Femur (tissue), 1 donor: ENCODE measurements around the gene ZIK1.

ENCODE experiments used
- DNase-seq: peaks from one replicate; pipeline ENCODE4 v3.0.0-alpha.2; 2017

The ZIK1 gene

GRCh38 chr19:57583521-57584416, at the start of gene ZIK1:
ZIK1 (plus strand) TSS chr19:57584145; CDS start chr19:57584357, 212 bp downstream.
- peak; percentile 95 for DNase-seq

DNA sequence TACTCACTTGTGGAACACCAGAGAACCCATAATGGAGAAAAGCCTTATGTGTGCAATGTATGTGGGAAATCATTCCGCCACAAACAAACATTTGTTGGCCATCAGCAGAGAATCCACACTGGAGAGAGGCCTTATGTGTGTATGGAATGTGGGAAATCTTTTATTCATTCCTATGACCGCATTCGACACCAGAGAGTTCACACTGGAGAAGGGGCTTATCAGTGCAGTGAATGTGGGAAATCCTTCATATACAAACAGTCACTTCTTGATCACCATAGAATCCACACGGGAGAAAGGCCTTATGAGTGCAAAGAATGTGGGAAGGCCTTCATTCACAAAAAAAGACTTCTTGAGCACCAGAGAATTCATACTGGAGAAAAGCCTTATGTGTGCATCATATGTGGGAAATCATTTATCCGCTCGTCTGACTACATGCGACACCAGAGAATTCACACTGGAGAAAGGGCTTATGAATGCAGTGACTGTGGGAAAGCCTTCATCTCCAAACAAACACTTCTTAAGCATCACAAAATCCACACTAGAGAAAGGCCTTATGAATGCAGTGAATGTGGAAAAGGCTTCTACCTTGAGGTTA, 45.9 kb upstream of the ZIK1 start:
- no peak for DNase-seq

- no peak for DNase-seq
Measured at GRCh38 chr19:57546513-57546912, 37.4 kb upstream of the ZIK1 start.

- no peak for DNase-seq
Measured at GRCh38 chr19:57552432-57552831, 31.5 kb upstream of the ZIK1 start.

DNA sequence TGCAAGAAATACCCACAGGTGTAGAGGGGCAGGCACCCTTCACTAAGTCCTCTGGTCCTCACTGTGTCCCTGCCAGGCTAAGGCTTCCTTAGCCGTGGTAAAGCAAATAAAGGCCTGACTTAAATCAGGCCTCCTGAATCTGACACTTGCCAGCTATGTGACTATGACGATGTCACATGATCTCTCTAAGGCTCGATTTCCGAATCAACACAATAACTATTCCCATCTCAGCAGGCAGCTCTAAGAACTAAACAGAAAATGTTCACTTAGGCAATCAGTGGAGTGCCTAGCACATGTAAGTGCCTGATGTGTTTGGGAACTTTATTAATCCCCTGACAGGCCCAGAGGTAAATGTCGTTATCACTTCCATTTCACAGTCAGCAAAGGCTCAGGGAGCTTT, 26.3 kb upstream of the ZIK1 start:
- no peak for DNase-seq

DNA sequence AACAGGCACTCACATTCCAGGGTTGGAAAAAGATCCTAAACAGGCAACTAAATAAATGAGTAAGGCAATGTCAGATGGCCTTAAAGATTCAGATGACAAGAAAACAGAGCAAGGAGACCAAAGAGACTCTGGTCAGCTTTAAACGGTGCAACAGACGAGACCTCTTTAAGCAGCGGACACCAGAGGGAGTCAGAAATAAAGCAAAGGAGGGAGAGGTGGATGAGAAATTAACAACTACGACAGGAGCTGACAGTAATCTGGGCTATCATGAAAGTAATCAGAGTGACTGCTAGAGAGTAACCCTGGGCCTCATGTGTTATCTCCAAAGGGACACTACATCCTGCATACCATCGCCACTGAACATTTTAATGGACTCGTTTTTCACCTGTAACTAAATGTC, 25.4 kb upstream of the ZIK1 start:
- DNase-seq = no peak

DNA sequence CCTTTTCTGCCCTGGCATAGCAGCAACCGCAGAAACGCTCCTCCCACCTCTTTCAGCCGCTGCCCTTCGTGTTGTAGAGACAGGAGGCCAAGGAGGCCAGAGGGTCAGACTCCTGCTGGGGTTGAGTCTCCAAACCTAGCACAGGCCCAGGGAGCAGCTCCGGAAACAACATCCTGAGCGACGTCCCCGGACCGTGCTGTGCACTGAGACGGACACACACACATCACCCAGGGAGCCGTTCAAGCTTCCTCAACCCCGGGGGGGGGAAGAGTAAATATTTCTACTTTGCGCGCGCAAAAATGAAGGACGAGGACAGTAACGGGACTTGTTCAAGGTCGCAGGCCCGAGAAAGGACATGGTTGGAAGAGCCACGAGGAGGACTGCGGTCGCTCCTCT, 24.9 kb upstream of the ZIK1 start:
- peak; percentile 38 for DNase-seq

DNA sequence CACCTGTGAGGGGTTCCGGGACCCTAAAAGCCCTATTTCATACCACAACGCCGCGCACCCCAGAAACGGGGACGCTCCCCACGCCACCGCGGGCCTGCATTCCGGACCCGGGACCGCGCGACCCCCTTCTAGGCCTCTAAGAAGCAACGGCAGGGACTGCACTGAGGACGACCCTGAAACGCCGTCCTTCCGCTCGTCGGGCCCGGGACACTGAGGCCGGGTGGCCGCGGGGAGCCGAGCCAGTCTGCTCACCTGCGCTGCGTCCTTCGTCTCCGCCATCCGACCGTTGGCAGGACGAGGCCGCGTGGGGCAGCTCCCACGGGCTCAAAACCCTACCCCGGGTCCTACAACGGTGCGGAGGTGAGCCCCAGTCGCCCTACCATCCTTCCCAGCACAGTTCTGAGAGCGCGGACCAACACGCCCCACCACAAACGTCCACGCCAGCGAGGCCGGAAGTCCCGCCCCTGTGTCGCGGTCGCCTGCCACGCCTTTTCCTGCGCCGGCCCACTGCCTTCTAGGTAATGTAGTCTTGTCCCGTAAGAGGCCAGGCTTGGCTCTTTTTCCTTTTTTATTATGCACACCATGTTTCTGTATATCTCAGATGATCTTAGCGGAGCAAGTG, 24.4 kb upstream of the ZIK1 start, which contains the start of gene ZNF550:
Gene ZNF550 (minus strand): TSS at position 460 of the 622 bp plus-strand sequence. CDS start 181 bp downstream, at position 279.
- DNase-seq = peak; percentile 95

DNA sequence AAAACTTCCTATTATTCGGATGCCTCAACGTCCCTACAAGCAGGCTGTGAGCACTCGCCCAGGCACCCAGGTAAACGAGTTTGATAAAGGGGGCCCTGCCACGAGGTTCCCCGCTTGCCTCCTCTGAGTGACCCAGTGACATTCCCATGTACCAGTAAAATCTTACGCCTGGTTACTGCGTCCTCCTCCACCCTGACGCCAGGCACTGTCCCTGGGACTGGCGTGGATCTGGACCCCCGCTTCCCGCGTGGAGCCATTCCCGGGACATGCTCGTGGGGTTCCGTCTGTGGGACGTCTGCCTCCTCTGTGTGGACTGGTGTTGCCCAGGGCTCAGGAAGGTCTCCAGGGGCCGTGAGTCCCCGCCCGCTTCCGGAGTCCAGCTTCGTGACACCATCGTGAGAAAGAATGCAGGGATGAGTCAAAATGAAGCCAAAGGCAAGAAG, 23.9 kb upstream of the ZIK1 start:
- DNase-seq = peak; percentile 39

GRCh38 chr19:57563547-57563946, 20.4 kb upstream of the ZIK1 start:
- DNase-seq = no peak

DNA sequence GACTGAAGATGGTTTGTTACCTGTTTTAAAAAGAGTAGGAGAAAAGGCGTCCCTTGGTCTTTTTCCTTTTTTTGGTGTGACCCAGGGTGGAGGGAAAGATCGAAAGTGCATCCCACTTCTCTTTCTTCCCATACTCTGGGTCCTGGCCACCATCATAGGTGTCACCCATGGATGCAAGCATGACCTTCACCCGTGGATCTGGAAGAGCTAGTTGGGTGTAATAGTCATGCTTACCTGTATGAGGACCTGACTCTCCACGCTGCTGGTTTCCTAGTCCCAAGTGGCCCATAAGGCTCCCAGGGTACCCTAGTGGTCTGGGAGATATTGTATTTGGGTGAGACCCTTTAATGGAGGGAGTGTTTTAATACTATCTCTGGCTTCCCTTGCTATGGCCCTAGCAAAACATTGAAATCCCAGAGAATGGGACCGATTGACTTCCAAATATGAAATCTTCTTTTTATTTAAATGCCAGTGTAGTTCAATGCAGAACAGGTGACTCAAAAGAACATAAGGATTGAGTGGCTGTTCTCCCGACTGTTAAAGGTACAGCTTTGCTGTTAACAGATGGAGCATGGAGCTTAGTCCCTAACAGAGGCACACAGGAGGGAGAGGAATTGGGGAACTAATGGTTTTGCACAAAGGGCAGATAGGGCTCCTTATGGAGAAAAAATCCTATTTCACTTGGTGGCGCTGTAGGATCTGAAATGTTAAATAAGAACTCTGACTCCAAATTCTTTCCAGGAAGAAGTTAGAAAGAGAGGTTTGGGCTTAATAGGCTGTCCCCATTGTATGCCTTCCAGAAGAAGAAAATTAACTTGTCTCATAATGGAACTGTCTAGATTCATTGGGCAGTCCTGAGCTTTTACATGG, 17.3 kb upstream of the ZIK1 start:
- no peak for DNase-seq

GRCh38 chr19:57570707-57571106, 13.2 kb upstream of the ZIK1 start:
- DNase-seq = no peak

GRCh38 chr19:57572415-57572947, 11.5 kb upstream of the ZIK1 start:
- no peak for DNase-seq

- DNase-seq = no peak
Measured at GRCh38 chr19:57576661-57577060, 7.3 kb upstream of the ZIK1 start.

DNA sequence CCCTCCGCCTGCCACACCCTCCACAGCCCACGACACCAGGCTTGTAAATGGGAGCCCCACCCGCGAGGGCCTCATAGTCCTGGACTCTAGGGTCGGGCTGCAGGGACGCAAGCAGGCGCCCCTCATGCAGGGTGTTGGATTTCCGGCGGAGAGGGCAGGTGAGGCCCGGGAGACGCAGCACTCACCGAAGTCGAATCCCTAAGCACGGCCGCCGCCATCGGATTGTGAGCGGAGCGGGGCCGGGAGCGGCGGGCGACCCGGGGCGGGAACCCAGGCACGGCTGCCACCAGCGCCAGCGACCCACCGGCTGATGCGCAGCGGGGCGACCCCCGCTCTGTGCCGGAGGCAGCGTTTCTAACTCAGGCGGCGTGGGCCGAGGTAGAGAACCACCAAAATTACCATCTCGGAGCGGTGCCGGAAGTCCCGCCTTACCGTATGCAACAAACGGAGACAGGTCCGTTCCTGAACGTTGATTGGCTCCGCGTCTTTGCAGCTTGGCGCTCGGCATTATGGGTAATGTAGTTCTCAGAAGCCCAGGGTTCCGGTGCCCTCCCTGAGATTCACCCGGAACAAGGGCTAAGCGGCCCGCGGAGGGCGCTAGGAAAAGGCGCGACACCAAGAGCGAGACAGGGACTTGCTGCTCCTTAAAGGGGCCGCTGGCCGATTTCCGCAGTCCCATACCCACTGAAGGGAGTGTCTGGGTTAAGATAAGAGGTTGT, 5.3 kb upstream of the ZIK1 start, which contains the start of gene ZNF416:
Gene ZNF416 (minus strand): TSS at position 425 of the 719 bp plus-strand sequence. CDS start 207 bp downstream, at position 218.
- DNase-seq = peak; percentile 99

GRCh38 chr19:57583104-57583520, 833 bp upstream of the ZIK1 start:
- DNase-seq = no peak

- DNase-seq = no peak
Measured at GRCh38 chr19:57587529-57587928, 3.6 kb downstream of the ZIK1 start.

- DNase-seq = no peak
Measured at GRCh38 chr19:57599377-57599760, 15.4 kb downstream of the ZIK1 start.

- DNase-seq = peak; percentile 96
Measured at GRCh38 chr19:57599761-57600383, 15.9 kb downstream of the ZIK1 start, which contains the start of gene ZNF530. ZNF530 (plus strand) TSS chr19:57599885; CDS start chr19:57604346, 4,461 bp downstream.

GRCh38 chr19:57606931-57607330, 23.0 kb downstream of the ZIK1 start:
- DNase-seq = no peak

DNA sequence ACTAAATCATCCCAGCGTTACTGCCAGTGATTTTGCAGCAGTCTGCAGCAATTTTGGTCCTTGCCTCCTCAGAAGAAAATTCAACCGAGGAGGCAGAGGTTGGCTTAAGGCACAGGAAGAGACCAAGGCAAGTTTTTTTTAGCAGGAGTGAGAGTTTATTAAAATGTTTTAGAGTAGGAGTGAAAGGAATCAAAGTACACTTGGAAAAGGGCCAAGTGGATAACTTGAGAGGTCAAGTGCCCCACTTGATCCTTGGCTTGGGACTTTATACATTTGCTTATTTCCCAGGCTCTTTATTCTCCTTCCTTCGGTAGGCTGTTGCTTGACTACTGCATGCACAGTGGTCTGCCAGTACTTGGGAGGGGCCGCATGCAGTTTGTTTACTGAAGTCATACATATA, 27.2 kb downstream of the ZIK1 start:
- no peak for DNase-seq
